Upper lobe of left lung (tissue), 6 donors: ENCODE measurements around the gene TEAD4. TPM values are rescaled to one million over a fixed set of nuclear protein-coding genes. Genes with fewer than 3 reads are reported as not detected.
A peak's percentile ranks its signal among the peaks of the same experiment; 100 is the strongest.

Experiments used
- ATAC-seq, 2 donors: fragments of 200-7000 bp; cut with Tn5 transposase; one replicate each; pipeline ENCODE4 v1.9.1; 2022; ENCODE audit warnings: mild to moderate bottlenecking in 2 of 2, moderate library complexity in 2 of 2; ENCODE audit not compliant: low FRiP score in 2 of 2
- DNase-seq, 2 donors: peaks; one replicate each; pipeline ENCODE4 v3.0.0-alpha.2; 2019 to 2020
- H3K27ac ChIP-seq, 4 donors: fragments of 200-600 bp; sonication (generic); one replicate each; pipeline ENCODE4 v1.5.1; 2016 to 2019
- H3K27me3 ChIP-seq, 4 donors: fragments of 200-600 bp; sonication (generic); one replicate each; pipeline ENCODE4 v1.5.1; 2017 to 2019
- H3K36me3 ChIP-seq, 4 donors: fragments of 200-600 bp; sonication (generic); one replicate each; pipeline ENCODE4 v1.5.1; 2016 to 2019
- H3K4me1 ChIP-seq, 4 donors: fragments of 200-600 bp; sonication (generic); one replicate each; pipeline ENCODE4 v1.5.1; 2018 to 2019
- H3K4me3 ChIP-seq, 4 donors: fragments of 200-600 bp; sonication (generic); one replicate each; pipeline ENCODE4 v1.5.1; 2017 to 2019; ENCODE audit warnings: mild to moderate bottlenecking in 2 of 4, moderate library complexity in 1 of 4
- H3K9me3 ChIP-seq, 4 donors: fragments of 200-600 bp; sonication (generic); one replicate each; pipeline ENCODE4 v1.5.1; 2018 to 2019
- EP300 ChIP-seq, 4 donors: sonication (generic); formaldehyde crosslinking; IDR thresholded peaks; one replicate each; pipeline ENCODE4 v1.5.1; 2017; ENCODE audit warnings: antibody characterized with exemption in 4 of 4, control low read depth in 2 of 4
- POLR2A ChIP-seq, 4 donors: fragments of 450-650 bp; IDR thresholded peaks; one replicate each; pipeline ENCODE4 v1.5.1; 2016 to 2017; ENCODE audit warnings: antibody characterized with exemption in 4 of 4, mild to moderate bottlenecking in 2 of 4
- POLR2AphosphoS5 ChIP-seq, 2 donors: sonication (generic); formaldehyde crosslinking; IDR thresholded peaks; one replicate each; pipeline ENCODE4 v1.5.1; 2017; ENCODE audit warnings: antibody characterized with exemption in 2 of 2
- WGBS, 2 donors: methylation state at CpG; one replicate each; pipeline ENCODE4 v1.1.5; 2017 to 2018; 5-methylcytosine and 5-hydroxymethylcytosine counted together
- total RNA-seq, 6 donors: library from RNA; depleted of rRNA in 4 of 6; stranded (reverse); fragments of >200 nt in 4 of 6; gene quantifications; one replicate each; pipeline versions ENCODE4 v1.1.0 to v1.2.1, GENCODE V29; 2016 to 2021
- TF ChIP-seq, protein P1 (sequence below), 6 experiments: fragments of 450-650 bp in 4 of 6; fragments of 200-600 bp in 2 of 6; sonication (generic) in 2 of 6; IDR thresholded peaks; one replicate each; pipeline ENCODE4 v1.5.1; 2016 to 2019; ENCODE audit warnings: antibody characterized with exemption in 6 of 6
- donor health status: DM: no; HTN: no; CAD: no; lungs with moderate emphysema.
- donor health status: DM: no; HTN: yes; CAD: no; lungs with severe emphysema.

TEAD4 gene
- total RNA-seq, 6 donors from 2014 or later: 14.5 to 52.0 (median 43.2) TPM

DNA sequence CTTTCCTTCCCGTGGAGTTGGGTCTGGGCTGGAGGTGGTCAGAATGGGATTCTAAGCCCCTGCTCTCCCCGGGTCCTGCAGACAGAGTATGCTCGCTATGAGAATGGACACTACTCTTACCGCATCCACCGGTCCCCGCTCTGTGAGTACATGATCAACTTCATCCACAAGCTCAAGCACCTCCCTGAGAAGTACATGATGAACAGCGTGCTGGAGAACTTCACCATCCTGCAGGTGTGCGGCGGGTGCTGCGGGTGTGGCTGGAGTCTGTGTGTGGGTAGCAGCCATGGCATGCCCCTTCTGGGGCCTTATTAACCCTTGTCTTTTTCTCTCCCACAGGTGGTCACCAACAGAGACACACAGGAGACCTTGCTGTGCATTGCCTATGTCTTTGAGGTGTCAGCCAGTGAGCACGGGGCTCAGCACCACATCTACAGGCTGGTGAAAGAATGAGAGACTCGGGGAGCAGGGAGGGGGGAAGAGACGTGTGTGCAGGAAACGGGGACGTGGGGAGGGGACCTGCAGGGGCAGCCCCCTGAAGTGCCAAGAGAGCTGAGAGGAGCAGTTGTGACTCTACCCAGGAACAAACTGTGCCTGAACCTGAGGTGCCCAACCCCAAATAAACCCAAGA is 80.9 kb downstream of the TEAD4 start:
- TF ChIP-seq POLR2AphosphoS5 (IDR thresholded peaks at IDR 0.05) (no peak), POLR2A (IDR thresholded peaks at IDR 0.05) (no peak), EP300 (IDR thresholded peaks at IDR 0.05) (no peak)
- Histone ChIP-seq H3K4me1 (no peaks in the 10 kb centered on the region), H3K27ac (no peak overlapping the region), H3K4me3 (no peak overlapping the region), H3K27me3 (no peaks in the 10 kb centered on the region), H3K36me3 (peaks cover 3 to 65% (median 28%) of the 10 kb centered on the region in 4 donors), H3K9me3 (no peaks in the 10 kb centered on the region)
- ATAC-seq (no peak), DNase-seq (no peak)
- WGBS, 2 donors: 89 to 93% methylated on average over 15 of the region's 15 CpGs

- H3K27me3 ChIP-seq: no peaks in the 10 kb centered on the region
- peaks cover 0 to 3% (median under 1%) of the 10 kb centered on the region in 4 donors for H3K4me1 ChIP-seq
- no peak overlapping the region for H3K27ac ChIP-seq
- DNase-seq (peak in 1 of 2 donors; percentile 71), ATAC-seq (no peak)
- TF ChIP-seq POLR2AphosphoS5 (IDR thresholded peaks at IDR 0.05): no peak
- TF ChIP-seq, protein P1, sequence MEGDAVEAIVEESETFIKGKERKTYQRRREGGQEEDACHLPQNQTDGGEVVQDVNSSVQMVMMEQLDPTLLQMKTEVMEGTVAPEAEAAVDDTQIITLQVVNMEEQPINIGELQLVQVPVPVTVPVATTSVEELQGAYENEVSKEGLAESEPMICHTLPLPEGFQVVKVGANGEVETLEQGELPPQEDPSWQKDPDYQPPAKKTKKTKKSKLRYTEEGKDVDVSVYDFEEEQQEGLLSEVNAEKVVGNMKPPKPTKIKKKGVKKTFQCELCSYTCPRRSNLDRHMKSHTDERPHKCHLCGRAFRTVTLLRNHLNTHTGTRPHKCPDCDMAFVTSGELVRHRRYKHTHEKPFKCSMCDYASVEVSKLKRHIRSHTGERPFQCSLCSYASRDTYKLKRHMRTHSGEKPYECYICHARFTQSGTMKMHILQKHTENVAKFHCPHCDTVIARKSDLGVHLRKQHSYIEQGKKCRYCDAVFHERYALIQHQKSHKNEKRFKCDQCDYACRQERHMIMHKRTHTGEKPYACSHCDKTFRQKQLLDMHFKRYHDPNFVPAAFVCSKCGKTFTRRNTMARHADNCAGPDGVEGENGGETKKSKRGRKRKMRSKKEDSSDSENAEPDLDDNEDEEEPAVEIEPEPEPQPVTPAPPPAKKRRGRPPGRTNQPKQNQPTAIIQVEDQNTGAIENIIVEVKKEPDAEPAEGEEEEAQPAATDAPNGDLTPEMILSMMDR (IDR thresholded peaks at IDR 0.05): no peak
- no peak for TF ChIP-seq POLR2A (IDR thresholded peaks at IDR 0.05)
- no peak for TF ChIP-seq EP300 (IDR thresholded peaks at IDR 0.05)
- H3K36me3 ChIP-seq: peaks cover 3 to 62% (median 28%) of the 10 kb centered on the region in 4 donors
- no peaks in the 10 kb centered on the region for H3K9me3 ChIP-seq
- 88 to 92% methylated on average over 15 to 29 of the region's 29 CpGs for WGBS, 2 donors
- no peak overlapping the region for H3K4me3 ChIP-seq
Observed at GRCh38 chr12:3040663-3041544, 81.7 kb downstream of the TEAD4 start.

GRCh38 chr12:3041558-3042164 is 82.5 kb downstream of the TEAD4 start:
- Histone ChIP-seq H3K27me3 (no peaks in the 10 kb centered on the region), H3K4me3 (no peak overlapping the region), H3K27ac (no peak overlapping the region), H3K9me3 (no peaks in the 10 kb centered on the region), H3K36me3 (peaks cover 3 to 57% (median 28%) of the 10 kb centered on the region in 4 donors), H3K4me1 (peaks cover 0 to 7% (median 5%) of the 10 kb centered on the region in 4 donors)
- DNase-seq (peak in 1 of 2 donors; percentile 40), ATAC-seq (peak; percentile 44 to 70)
- no peak for TF ChIP-seq EP300 (IDR thresholded peaks at IDR 0.05)
- TF ChIP-seq, protein P1 (IDR thresholded peaks at IDR 0.05): peak; percentile 27 to 65 (median 45)
- 65 to 69% methylated on average over 11 of the region's 11 CpGs for whole genome bisulfite sequencing, 2 donors

DNA sequence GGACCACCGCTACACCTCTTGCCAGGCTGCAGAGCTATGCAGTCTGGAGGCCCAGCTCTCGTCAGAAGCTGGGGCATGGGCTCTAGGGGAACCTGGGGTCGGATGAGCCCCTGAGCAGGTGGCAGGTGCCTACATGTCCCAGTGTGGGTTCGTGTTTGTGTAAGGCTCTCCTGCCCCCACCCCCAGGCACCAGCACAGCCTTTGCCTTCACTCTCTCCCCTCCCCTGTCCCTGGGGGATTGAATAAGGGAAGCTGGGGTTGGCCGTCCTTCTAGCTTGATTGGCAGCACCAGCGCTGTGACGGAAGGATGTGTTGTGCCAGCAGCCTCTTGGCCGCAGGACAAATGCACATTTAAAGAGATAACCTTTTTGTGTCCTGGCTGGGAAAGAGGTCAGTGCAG is 83.2 kb downstream of the TEAD4 start:
- DNase-seq (no peak), ATAC-seq (no peak)
- TF ChIP-seq, protein P1 (IDR thresholded peaks at IDR 0.05): no peak
- TF ChIP-seq POLR2A (IDR thresholded peaks at IDR 0.05): no peak
- TF ChIP-seq EP300 (IDR thresholded peaks at IDR 0.05): no peak
- TF ChIP-seq POLR2AphosphoS5 (IDR thresholded peaks at IDR 0.05): no peak
- Histone ChIP-seq H3K4me1 (peaks cover 0 to 10% (median 6%) of the 10 kb centered on the region in 4 donors), H3K27ac (no peak overlapping the region), H3K9me3 (no peaks in the 10 kb centered on the region), H3K36me3 (peaks cover 3 to 51% (median 28%) of the 10 kb centered on the region in 4 donors), H3K27me3 (no peaks in the 10 kb centered on the region), H3K4me3 (no peak overlapping the region)
- WGBS, 2 donors: 44 to 83% methylated on average over 4 to 8 of the region's 8 CpGs

- TF ChIP-seq EP300 (IDR thresholded peaks at IDR 0.05): no peak
- TF ChIP-seq, protein P1 (IDR thresholded peaks at IDR 0.05): no peak
- no peak for TF ChIP-seq POLR2AphosphoS5 (IDR thresholded peaks at IDR 0.05)
- TF ChIP-seq POLR2A (IDR thresholded peaks at IDR 0.05): no peak
Observed at GRCh38 chr12:3042826-3043225, 83.6 kb downstream of the TEAD4 start.

More at GRCh38 chr12:3042826-3043225, 83.6 kb downstream of the TEAD4 start:
- Histone ChIP-seq H3K9me3 (no peaks in the 10 kb centered on the region), H3K27me3 (no peaks in the 10 kb centered on the region), H3K4me1 (peaks cover 0 to 15% (median 8%) of the 10 kb centered on the region in 4 donors), H3K4me3 (no peak overlapping the region), H3K36me3 (peaks cover 3 to 47% (median 27%) of the 10 kb centered on the region in 4 donors), H3K27ac (no peak overlapping the region)
- WGBS, 2 donors: 84 to 88% methylated on average over 4 of the region's 4 CpGs
- DNase-seq: no peak
- ATAC-seq: no peak
